A673 (cell line): Measurements from ENCODE around the gene FMN2. TPM values are rescaled to one million over a fixed set of nuclear protein-coding genes. Genes with fewer than 3 reads are reported as not detected.

Experiments used
- BruUV-seq: library from RNA; stranded (reverse); fragments of 400-500 nt; replicated peaks from 2 replicates; lab custom pipeline; 2021; lab: Mats Ljungman, UMichigan
- CTCF ChIA-PET: fragments of 300-600 bp; sonication (Branson Sonifier 250); formaldehyde crosslinking; loops from one replicate; lab custom pipeline; 2022; ENCODE audit warnings: antibody characterized with exemption; lab: Charles Lee
- POLR2A ChIA-PET: fragments of 300-600 bp; sonication (Branson Sonifier 250); formaldehyde crosslinking; loops from one replicate; lab custom pipeline; 2022; ENCODE audit warnings: antibody characterized with exemption; ENCODE audit not compliant: low non-redundant PET; lab: Charles Lee
- DNase-seq: peaks from one replicate; pipeline ENCODE4 v3.0.0-alpha.2; 2015; ENCODE audit warnings: low spot score
- H3K27ac ChIP-seq: fragments of 200-600 bp; sonication (generic); 2 replicates; pipeline ENCODE4 v1.5.1; 2016; ENCODE audit warnings: mixed run types, low read depth, mild to moderate bottlenecking, mixed read lengths, antibody characterized with exemption, low read length; ENCODE audit not compliant: poor library complexity, severe bottlenecking
- H3K27me3 ChIP-seq: fragments of 200-600 bp; sonication (generic); replicated peaks from 2 replicates; pipeline ENCODE4 v1.6.1; 2017; ENCODE audit warnings: mixed run types, low read depth, mild to moderate bottlenecking, mixed read lengths, antibody characterized with exemption, low read length; ENCODE audit not compliant: insufficient read depth, poor library complexity
- H3K36me3 ChIP-seq: fragments of 200-600 bp; sonication (generic); 2 replicates; pipeline ENCODE4 v1.6.1; 2016; ENCODE audit warnings: mixed run types, mild to moderate bottlenecking, mixed read lengths, antibody characterized with exemption, low read length; ENCODE audit not compliant: insufficient read depth, poor library complexity, severe bottlenecking
- H3K4me1 ChIP-seq: fragments of 200-600 bp; sonication (generic); 2 replicates; pipeline ENCODE4 v1.6.1; 2017; ENCODE audit warnings: mixed run types, mild to moderate bottlenecking, mixed read lengths, antibody characterized with exemption, low read length; ENCODE audit not compliant: insufficient read depth, poor library complexity, severe bottlenecking
- H3K4me3 ChIP-seq: fragments of 200-600 bp; sonication (generic); 2 replicates; pipeline ENCODE4 v1.5.1; 2016; ENCODE audit warnings: low read depth, mixed run types, mild to moderate bottlenecking, mixed read lengths, low read length; ENCODE audit not compliant: poor library complexity, severe bottlenecking
- H3K9me3 ChIP-seq: fragments of 200-600 bp; sonication (generic); 2 replicates; pipeline ENCODE4 v1.6.1; 2016; ENCODE audit warnings: mixed run types, low read depth, mild to moderate bottlenecking, mixed read lengths, antibody characterized with exemption, low read length; ENCODE audit not compliant: poor library complexity, severe bottlenecking
- CTCF ChIP-seq: fragments of 300-800, 200-600 bp; sonication (generic); conservative IDR thresholded peaks from 2 replicates; pipeline ENCODE4 v1.5.1; 2017; ENCODE audit warnings: low read depth, mild to moderate bottlenecking, antibody characterized with exemption, low read length, moderate library complexity, mixed read lengths
- EZH2 ChIP-seq: fragments of 200-600 bp; sonication (generic); IDR thresholded peaks from 2 replicates; pipeline ENCODE4 v1.6.1; 2017; ENCODE audit warnings: borderline replicate concordance, low read depth, mild to moderate bottlenecking, mixed read lengths, antibody characterized with exemption, low read length; ENCODE audit not compliant: poor library complexity, severe bottlenecking
- intact Hi-C: fragments of 100-400 bp; cut with micrococcal nuclease; formaldehyde crosslinking; loops from one replicate; pipeline ENCODE4 v1.10.0; 2022; ENCODE audit not compliant: unreplicated experiment
- total RNA-seq: library from RNA; stranded (reverse); gene quantifications from 2 replicates; pipeline ENCODE4 v1.2.3, GENCODE V29; 2021

The FMN2 gene
- total RNA-seq, 1 experiment from 2014 or later, result not detected

- Histone ChIP-seq H3K4me3 (no peak overlapping the region), H3K36me3 (no peaks in the 10 kb centered on the region), H3K27ac (no peak overlapping the region), H3K9me3 (no peaks in the 10 kb centered on the region), H3K27me3 (no peaks in the 10 kb centered on the region), H3K4me1 (no peaks in the 10 kb centered on the region)
- intact Hi-C loops, result no loop called here
- TF ChIP-seq EZH2 (no peak), CTCF (no peak)
- no peak for DNase-seq
- ChIA-PET POLR2A (no interaction called here), CTCF (no interaction called here)
- no TSS peak for BruUV-seq
These were observed 120.9 kb downstream of the FMN2 start for GRCh38 chr1:240212556-240212955.

- BruUV-seq, result no TSS peak
- H3K9me3 ChIP-seq, result no peaks in the 10 kb centered on the region
- ChIA-PET CTCF (no interaction called here), POLR2A (no interaction called here)
- intact Hi-C loops, result no loop called here
- H3K36me3 ChIP-seq, result no peaks in the 10 kb centered on the region
- H3K27ac ChIP-seq, result no peak overlapping the region
- H3K4me3 ChIP-seq, result no peak overlapping the region
- H3K27me3 ChIP-seq, result no peaks in the 10 kb centered on the region
- no peak for DNase-seq
- H3K4me1 ChIP-seq, result no peaks in the 10 kb centered on the region
- TF ChIP-seq EZH2 (no peak), CTCF (no peak)
These were observed 125.7 kb downstream of the FMN2 start for GRCh38 chr1:240217403-240217802.

- Histone ChIP-seq H3K36me3 (no peaks in the 10 kb centered on the region), H3K27ac (no peak overlapping the region), H3K9me3 (no peaks in the 10 kb centered on the region), H3K27me3 (no peaks in the 10 kb centered on the region), H3K4me1 (no peaks in the 10 kb centered on the region), H3K4me3 (no peak overlapping the region)
- TF ChIP-seq EZH2 (no peak), CTCF (no peak)
- intact Hi-C loops, result no loop called here
- no TSS peak for BruUV-seq
- ChIA-PET POLR2A (no interaction called here), CTCF (no interaction called here)
- DNase-seq, result no peak
These were observed 127.4 kb downstream of the FMN2 start for GRCh38 chr1:240219104-240219503.
